GM18861 (cell line): ENCODE data around the gene PRSS1.
"Not testable (repeated sequence)": the region's sequence is repeated elsewhere in the genome, so short reads cannot be mapped to it uniquely, and the experiment has no call there.

ENCODE experiments used
- ATAC-seq: cut with Tn5 transposase; IDR thresholded peaks from one replicate; pipeline ENCODE4 v1.9.1; 2021; ENCODE audit not compliant: unreplicated experiment

PRSS1 gene

DNA sequence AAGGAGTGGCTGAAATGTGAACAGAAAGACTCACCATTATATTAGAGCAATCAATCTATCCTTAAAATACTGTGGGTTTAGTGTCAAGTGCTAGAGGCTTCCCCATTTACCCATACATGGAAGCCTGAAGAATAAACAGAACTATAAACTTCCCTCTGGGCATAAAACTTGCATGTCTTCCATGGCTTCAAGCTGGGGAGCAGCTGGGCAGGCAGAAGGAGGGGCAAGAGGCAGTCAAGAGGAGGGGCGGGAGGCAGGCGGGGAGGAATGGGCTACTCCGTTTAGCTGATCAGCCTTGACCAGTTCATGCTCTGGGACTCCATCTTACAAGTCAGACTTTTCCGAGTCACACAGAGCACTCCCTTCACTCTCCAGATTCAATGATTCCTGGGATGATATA lies 3.5 kb upstream of the PRSS1 start:
- no peak for ATAC-seq

DNA sequence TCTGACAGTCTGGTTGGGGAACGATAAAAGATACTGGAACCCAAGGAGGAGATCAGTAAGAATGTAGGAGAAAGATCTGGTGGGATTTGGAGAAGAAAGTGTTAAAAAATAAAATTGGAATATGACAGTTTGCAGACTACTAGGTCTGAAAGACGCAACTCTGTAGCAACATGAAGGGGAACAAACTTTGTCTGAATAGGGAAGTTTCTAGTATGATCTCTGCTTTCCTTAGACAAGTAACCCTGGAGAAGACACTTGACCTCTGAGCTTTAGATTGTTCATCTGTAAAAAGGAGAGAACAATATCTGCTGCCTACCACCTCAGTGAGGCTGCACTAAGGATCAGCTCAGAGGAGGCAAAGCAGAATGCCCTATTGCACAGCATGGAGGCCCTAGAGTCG lies 3.0 kb upstream of the PRSS1 start:
- no peak for ATAC-seq

DNA sequence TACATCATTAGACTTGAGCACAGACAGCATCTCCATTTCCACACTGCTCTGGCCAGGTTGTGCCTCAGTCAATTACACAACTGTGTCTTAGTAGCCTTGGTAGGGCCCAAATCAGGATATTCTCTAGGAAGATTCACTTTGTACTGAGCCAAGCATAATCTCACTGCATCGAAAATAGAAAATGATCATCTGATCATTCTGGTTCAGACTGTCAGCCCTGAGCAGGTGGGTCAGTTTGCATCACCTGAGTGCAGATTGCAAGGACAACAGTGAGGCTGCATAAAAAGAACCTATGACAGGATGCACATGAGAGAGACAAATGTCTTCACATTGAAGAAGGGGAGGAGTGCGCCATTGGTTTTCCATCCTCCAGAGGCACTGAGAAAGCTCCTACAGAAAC lies 862 bp upstream of the PRSS1 start:
- ATAC-seq = not testable (repeated sequence)

DNA sequence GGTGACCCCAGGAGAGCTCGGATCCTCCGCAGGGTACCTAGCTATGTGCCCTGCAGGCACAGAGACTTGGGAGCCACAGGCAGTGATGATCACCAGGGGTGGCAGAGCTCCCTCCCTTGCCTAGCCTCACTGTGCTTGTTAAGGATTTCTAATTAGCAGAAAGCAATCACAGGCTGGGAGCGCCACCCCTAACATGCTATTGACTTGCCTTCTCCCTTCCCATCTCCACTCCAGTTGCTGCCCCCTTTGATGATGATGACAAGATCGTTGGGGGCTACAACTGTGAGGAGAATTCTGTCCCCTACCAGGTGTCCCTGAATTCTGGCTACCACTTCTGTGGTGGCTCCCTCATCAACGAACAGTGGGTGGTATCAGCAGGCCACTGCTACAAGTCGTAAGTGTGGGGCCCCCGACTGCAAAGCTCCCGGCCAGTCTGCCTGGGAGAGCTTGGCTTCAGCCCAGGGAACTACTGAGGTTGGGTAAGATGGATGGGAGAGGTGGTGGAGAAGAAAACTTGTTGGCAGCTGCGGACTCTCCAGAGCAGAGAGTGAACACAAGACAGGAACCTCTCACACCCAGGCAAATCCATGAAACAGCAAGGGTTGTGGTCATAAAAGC lies 1.2 kb downstream of the PRSS1 start:
- ATAC-seq = no peak

DNA sequence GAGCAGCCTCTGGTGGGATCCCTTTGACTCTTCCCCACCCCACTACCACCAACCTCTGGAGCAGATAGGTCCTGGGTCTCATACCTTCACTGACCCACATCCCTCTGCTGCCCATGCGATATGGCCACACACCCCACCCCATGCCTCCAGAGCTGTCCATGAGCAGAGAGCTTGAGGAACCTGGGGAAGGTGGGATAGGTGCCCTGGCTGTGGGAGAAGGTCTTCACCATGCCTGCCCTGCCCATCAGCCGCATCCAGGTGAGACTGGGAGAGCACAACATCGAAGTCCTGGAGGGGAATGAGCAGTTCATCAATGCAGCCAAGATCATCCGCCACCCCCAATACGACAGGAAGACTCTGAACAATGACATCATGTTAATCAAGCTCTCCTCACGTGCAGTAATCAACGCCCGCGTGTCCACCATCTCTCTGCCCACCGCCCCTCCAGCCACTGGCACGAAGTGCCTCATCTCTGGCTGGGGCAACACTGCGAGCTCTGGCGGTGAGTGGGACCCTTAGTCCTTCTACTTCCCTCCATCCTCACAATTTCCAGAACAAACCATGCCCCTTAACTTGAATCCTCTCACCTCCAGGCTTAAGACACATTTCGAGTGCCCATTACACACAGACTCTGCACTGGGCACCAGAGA lies 2.4 kb downstream of the PRSS1 start:
- not testable (repeated sequence) for ATAC-seq

DNA sequence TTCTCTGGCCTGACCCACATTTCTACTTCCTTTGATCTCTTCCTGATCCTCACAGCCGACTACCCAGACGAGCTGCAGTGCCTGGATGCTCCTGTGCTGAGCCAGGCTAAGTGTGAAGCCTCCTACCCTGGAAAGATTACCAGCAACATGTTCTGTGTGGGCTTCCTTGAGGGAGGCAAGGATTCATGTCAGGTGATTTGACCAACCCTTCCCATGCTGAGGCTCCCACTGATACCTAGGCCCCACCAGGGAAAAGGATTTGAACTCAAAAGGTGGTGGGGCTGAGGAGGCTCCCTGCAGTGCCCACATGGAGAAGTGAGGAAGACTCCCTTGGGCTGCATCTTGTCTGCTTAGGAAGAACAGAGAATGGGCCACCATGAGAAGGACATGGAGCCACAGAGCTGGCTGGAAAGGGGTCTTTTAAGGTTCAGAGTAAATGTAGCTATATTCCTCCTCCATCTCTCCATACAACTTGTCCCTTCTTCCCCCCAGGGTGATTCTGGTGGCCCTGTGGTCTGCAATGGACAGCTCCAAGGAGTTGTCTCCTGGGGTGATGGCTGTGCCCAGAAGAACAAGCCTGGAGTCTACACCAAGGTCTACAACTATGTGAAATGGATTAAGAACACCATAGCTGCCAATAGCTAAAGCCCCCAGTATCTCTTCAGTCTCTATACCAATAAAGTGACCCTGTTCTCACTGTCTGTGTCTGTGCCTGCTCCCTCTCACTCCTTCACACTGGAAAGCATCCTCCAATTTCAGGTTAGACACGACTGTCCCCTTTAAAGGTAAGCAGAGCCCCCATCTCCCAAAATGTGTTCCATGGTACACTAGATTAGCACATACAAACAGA lies 3.3 kb downstream of the PRSS1 start:
- ATAC-seq = no peak

DNA sequence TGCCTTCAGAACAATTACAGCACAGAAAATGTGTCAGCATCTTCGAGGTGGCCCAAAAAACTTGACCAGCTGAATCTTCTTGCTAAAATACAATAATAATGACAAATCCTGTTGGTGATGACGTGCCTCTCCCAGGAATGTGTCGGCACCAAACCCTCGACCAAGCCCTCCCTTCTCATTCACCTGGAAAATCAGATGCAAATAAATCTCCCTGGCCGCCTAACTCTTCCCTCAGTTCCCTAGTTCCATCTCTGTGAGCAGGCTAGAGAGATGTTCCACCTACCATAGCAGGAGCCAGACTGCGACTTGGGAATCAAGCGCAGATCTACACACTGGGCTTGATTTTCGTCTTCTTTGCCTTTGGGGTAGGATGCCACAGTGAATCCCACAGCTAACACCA lies 4.1 kb downstream of the PRSS1 start:
- no peak for ATAC-seq

DNA sequence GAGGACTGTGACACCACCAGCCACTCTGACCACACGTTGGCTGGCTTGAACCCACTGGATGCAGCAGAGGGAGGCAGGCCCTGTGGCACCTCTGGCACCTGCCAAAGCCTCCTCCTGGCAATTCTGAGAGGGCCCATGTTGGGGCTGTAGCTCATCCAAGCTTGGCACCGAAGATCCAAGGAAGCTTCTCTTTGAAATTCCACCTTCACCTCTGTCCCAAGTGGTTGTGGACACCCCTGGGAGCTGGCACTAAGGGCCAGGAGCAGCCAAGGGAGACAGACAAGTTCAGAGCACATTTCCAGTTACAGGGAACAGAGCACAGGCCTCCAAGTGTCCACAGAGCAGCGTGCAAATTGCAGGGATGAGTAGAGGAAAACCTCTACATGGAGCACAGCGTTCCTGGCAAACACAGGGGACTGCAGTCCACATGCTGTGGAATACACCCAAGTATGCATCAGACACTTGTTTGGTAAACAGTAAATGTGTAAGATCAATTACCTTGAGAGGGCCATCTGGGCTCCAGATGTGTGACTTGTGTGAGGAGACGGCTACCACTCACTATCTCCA lies 4.7 kb downstream of the PRSS1 start:
- not testable (repeated sequence) for ATAC-seq

DNA sequence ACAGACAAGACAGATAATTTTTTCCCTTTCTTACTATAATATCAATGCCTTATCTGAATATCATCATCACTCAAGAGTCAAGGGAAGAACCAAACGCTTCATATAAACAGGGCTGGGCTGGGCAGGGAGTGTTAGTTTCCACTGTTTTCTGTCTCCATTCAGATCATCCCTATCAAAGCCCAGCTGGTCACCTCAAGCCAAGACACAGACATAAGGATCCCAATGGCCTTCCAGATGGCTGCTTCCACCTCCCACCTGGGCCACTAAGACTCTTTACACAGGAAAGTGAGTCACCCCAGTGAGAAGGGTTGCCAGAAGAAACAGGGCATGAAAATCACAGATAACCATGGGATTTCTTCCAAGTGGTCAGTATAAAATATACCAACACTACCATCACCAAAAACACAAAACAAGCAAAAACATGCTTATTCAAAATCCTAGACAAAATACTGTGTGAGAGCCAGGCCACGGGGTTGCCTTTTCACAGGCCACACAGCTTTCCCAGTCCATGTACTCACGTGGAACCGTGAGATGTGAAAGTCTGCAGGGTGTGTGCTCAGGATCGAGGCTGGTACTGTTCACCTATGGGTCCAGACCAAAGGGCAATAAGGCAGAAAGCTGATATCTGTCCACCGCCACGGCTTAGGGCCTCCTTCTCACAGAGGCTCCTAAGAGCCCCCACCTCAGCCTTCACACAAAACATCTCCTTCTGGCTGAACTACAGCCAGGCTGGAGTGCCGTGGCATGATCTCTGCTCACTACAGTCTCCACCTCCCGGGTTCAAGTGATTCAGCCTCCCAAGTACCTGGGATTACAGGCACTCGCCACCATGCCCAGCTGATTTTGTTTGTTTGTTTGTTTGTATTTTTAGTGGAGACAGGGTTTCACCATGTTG lies 5.7 kb downstream of the PRSS1 start:
- ATAC-seq = no peak

DNA sequence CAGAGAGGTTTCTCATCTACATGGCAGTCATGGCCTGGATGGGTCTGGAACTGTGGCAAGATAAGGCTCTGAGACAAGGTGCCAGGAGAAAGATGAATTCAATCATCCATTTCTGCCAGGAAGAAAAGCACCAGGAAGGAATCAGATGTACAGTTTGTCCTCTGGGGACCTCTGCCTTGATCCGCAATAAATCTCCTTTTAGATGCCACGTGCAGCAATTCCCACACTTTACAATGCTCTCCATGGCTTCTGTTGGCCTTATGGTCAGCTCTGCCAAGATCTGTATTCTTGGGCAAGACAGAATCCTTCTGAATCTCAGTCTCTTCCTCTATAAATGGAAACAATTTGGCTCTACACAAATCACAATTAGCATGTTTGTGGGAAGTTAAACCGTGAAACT lies 9.0 kb downstream of the PRSS1 start:
- not testable (repeated sequence) for ATAC-seq

DNA sequence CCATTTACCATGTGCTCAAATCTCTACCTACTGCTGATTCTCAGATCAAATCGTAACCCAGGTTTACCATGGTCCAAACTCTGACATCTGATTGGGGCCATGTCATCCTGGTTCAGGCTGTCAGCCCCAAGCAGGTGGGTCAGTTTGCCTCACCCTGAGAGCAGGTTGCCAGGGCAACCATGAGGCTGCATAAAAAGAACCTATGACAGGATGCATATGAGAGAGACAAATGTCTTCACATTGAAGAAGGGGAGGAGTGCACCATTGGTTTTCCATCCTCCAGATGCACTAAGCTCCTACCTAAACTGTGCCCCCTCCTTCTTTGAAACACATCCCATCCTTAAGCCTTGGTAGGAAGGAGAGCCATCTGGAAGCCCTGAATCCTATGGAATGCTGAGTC lies 10.2 kb downstream of the PRSS1 start:
- ATAC-seq = no peak

DNA sequence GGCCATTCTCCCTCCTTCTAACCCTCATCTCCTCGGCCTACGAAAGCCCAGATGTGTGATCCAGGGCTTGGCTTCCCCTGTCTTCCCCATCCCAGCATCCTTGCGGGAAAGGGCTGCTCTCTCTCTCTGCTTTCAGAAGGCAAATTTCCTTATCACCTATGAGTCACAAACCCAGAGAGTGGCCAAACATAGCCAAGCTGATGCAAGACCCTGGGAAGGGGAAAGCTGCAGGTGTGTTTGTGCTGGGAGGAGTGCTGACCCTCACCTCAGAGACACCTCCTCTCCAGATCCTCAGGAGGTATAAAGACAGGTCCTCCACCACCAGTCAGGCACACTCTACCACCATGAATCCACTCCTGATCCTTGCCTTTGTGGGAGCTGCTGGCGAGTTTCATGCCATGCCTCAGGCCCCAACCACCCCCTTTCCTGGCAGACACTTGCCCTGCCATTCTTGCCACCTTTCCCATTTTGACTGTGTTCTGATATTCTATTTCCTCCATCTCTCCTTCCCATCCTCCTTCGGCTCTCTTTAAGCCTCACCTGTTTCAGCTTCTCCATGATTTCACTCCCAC lies 10.9 kb downstream of the PRSS1 start:
- no peak for ATAC-seq

DNA sequence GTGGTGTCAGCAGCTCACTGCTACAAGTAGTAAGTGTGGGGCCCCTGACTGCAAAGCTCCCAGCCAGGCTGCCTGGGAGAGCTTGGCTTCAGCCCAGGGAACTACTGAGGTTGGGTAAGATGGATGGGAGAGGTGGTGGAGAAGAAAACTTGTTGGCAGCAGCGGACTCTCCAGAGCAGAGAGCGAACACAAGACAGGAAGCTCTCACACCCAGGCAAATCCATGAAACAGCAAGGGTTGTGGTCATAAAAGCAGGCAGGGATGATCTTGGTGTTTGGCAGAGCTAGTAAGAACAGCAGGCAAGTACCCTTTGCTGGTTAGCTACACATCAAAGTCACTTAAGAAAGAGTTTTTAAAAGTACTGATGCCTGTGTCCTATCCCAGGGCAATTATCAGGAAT lies 12.3 kb downstream of the PRSS1 start:
- ATAC-seq = not testable (repeated sequence)

DNA sequence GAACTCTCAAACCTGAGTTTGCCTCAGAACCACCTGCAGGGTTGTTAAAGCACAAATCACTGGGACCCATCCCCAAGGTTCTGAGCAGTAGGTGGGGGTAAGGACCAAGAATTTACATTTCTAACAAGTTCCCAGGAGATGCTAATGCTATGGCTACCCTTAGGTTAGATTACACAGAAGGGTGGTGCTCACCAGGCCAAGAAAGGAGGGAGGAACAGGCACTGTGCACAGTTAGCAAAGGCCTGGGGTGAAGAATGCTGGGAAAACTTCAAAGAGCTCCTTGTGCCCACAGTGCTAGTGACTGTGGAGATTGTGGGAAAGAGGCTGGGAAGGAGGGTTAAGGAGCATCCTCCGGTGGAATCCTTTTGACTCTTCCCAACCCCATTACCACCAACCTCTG lies 12.8 kb downstream of the PRSS1 start:
- ATAC-seq = no peak

DNA sequence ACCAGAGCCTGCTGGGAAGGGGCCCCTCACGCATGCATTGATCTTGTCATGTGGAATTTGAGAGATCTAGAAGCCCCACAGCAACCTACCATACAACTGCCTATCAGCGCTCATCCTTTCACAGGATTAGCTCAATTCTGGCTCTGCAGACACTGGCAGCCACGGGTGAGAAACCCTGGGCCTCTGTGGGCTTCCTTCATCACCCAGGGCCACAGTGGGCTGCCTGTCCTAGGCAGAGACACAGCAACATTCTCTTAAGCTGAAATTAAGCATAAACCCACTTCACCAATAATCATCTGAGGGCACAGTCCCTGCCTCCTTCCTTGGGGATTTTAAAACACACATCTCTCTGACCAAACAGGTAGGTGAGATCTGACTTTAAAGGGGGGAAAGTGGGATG lies 18.2 kb downstream of the PRSS1 start:
- no peak for ATAC-seq

DNA sequence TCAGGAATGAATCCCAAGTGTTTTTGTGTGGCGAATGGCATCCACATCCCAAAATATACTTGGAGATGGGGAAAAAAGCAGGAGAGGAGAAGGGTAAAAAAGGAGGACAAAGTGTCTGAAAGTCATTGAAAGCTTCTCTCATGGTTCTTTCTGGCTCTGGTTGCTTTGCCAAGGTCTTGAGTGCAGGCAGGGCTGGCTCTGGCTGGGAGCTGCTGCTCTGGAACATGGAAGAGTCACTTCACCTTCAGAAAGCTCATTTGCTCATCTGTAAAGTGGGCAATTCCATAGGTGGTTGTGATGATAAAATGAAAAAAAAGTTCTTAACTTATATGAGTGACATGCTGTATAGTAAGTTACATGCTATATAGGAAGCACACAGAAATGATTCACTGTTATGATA lies 18.6 kb downstream of the PRSS1 start:
- ATAC-seq = no peak

DNA sequence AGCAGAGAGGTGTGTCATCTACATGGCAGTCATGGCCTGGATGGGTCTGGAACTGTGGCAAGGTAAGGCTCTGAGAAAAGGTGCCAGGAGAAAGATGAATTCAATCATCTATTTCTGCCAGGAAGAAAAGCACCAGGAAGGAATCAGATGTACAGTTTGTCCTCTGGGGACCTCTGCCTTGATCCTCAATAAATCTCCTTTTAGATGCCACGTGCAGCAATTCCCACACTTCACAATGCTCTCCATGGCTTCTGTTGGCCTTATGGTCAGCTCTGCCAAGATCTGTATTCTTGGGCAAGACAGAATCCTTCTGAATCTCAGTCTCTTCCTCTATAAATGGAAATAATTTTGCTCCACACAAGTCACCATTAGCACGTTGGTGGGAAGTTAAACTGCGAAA lies 19.6 kb downstream of the PRSS1 start:
- not testable (repeated sequence) for ATAC-seq

DNA sequence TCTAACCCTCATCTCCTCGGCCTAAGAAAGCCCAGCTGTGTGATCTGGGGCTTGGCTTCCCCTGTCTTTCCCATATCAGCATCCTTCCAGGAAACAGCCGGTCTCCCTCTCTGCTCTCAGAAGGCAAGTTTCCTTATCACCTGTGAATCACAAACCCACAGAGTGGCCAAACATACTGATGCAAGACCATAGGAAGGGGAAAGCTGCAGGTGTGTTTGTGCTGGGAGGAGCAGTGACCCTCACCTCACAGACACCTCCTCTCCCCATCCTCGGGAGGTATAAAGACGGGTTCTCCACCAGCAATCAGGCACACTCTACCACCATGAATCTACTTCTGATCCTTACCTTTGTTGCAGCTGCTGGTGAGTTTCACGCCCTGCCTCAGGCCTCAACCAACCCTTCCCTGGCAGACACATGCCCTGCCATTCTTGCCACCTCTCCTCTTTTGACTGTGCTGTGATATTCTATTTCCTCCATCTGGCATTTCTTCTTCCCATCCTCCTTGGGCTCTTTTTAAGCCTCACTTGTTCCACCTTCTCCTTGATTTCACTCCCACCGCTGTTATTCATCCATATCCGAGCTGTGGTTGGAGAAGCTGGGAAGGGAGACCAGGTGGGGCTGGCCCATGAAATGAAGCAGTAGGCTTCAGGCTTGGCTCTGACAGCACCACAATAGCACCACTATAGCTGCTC lies 21.5 kb downstream of the PRSS1 start, which contains the start of gene PRSS2:
Gene PRSS2, plus strand, starts transcription at position 310 of the 692 bp plus-strand sequence. Its CDS starts 13 bp downstream, at position 323.
- peak; percentile 8 for ATAC-seq

DNA sequence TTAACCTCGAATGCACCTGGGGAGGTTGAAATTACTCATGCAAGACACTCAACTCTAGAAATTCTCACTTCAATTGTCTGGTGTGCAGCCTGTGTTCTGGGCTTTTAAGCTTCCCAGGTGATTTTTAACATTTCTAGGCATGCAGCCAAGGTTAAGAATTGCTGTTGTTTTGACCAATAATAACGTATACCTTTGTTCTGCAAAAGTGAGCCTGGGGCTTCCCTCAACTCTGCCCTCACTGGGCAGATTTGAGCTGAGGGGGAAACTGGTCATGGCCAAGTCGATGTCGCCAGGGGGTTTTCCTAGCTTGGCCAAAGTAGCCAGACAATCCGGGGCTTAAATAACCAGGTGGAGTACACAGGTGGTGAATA lies 22.1 kb downstream of the PRSS1 start:
- peak; percentile 88 for ATAC-seq

DNA sequence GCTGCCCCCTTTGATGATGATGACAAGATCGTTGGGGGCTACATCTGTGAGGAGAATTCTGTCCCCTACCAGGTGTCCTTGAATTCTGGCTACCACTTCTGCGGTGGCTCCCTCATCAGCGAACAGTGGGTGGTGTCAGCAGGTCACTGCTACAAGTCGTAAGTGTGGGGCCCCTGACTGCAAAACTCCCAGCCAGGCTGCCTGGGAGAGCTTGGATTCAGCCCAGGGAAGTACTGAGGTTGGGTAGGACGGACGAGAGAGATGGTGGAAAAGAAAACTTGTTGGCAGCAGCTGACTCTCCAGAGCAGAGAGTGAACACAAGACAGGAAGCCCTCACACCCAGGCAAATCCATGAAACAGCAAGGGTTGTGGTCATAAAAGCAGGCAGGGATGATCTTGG lies 22.8 kb downstream of the PRSS1 start:
- ATAC-seq = no peak
